Measurements from ENCODE around the gene TFCP2. TPM values are rescaled to one million over a fixed set of nuclear protein-coding genes. Genes with fewer than 3 reads are reported as not detected.

TFCP2 gene
- total RNA-seq, 1 experiment from 2014 or later = 25.7 TPM

GRCh38 chr12:51152953-51153352, 20.0 kb downstream of the TFCP2 start:
- Histone ChIP-seq H3F3A (ENCODE audit: insufficient read depth, low read depth) (no peaks in the 10 kb centered on the region), H3K4me3 (no peak overlapping the region), H4K20me1 (ENCODE audit: insufficient read depth) (peaks cover 3% of the 10 kb centered on the region; the same call in 1 of the 2 replicates), H3K27me3 (ENCODE audit: insufficient read depth, low read depth) (no peaks in the 10 kb centered on the region), H3K9me2 (ENCODE audit: insufficient read depth) (no peaks in the 10 kb centered on the region), H3K27ac (no peak overlapping the region), H2AFZ (no peak overlapping the region), H3K9me3 (ENCODE audit: insufficient read depth, low read depth) (no peaks in the 10 kb centered on the region), H3K36me3 (ENCODE audit: low read depth) (no peaks in the 10 kb centered on the region), H3K79me2 (ENCODE audit: low read depth) (0 out of 2 replicates have a peak, but pooled peaks cover 7% of the 10 kb centered on the region), H3K4me1 (replicated peaks; ENCODE audit: insufficient read depth) (no peaks in the 10 kb centered on the region), H3K4me2 (no peak overlapping the region)
- intact Hi-C loops (cut with micrococcal nuclease; ENCODE audit: unreplicated experiment) = no loop called here
- CTCF ChIA-PET = no interaction called here
- no peak for DNase-seq
- no TSS peak for BruUV-seq (replicated peaks)
- POLR2A ChIA-PET (ENCODE audit: unreplicated experiment) = no interaction called here
- no peak for TF ChIP-seq EZH2 (IDR thresholded peaks at IDR 0.05; ENCODE audit: low read depth)
- TF ChIP-seq CTCF (conservative IDR thresholded peaks at IDR 0.05) = no peak

GRCh38 chr12:51150777-51151176, 22.2 kb downstream of the TFCP2 start:
- Histone ChIP-seq H3K9me3 (ENCODE audit: insufficient read depth, low read depth) (no peaks in the 10 kb centered on the region), H4K20me1 (ENCODE audit: insufficient read depth) (peaks cover 3% of the 10 kb centered on the region), H3K27ac (no peak overlapping the region), H3K79me2 (ENCODE audit: low read depth) (0 out of 2 replicates have a peak, but pooled peaks cover 4% of the 10 kb centered on the region), H3F3A (ENCODE audit: insufficient read depth, low read depth) (no peaks in the 10 kb centered on the region), H3K36me3 (ENCODE audit: low read depth) (no peaks in the 10 kb centered on the region), H3K4me2 (no peak overlapping the region), H3K4me1 (replicated peaks; ENCODE audit: insufficient read depth) (no peaks in the 10 kb centered on the region), H2AFZ (no peak overlapping the region), H3K4me3 (no peak overlapping the region), H3K9me2 (ENCODE audit: insufficient read depth) (no peaks in the 10 kb centered on the region), H3K27me3 (ENCODE audit: insufficient read depth, low read depth) (no peaks in the 10 kb centered on the region)
- ChIA-PET POLR2A (ENCODE audit: unreplicated experiment) (no interaction called here), CTCF (no interaction called here)
- DNase-seq = no peak
- intact Hi-C loops (cut with micrococcal nuclease; ENCODE audit: unreplicated experiment) = no loop called here
- TF ChIP-seq EZH2 (IDR thresholded peaks at IDR 0.05; ENCODE audit: low read depth) (no peak), CTCF (conservative IDR thresholded peaks at IDR 0.05) (no peak)
- BruUV-seq (replicated peaks) = no TSS peak

- Histone ChIP-seq H3K4me1 (replicated peaks; ENCODE audit: insufficient read depth) (no peaks in the 10 kb centered on the region), H3K9me3 (ENCODE audit: insufficient read depth, low read depth) (no peaks in the 10 kb centered on the region), H3K9me2 (ENCODE audit: insufficient read depth) (no peaks in the 10 kb centered on the region), H3K27me3 (ENCODE audit: insufficient read depth, low read depth) (no peaks in the 10 kb centered on the region), H3K4me3 (no peak overlapping the region), H3K36me3 (ENCODE audit: low read depth) (no peaks in the 10 kb centered on the region), H3K79me2 (ENCODE audit: low read depth) (0 out of 2 replicates have a peak, but pooled peaks cover 4% of the 10 kb centered on the region), H2AFZ (no peak overlapping the region), H3F3A (ENCODE audit: insufficient read depth, low read depth) (no peaks in the 10 kb centered on the region), H3K4me2 (no peak overlapping the region), H4K20me1 (ENCODE audit: insufficient read depth) (peaks cover 3% of the 10 kb centered on the region), H3K27ac (no peak overlapping the region)
- intact Hi-C loops (cut with micrococcal nuclease; ENCODE audit: unreplicated experiment) = no loop called here
- ChIA-PET POLR2A (ENCODE audit: unreplicated experiment) (no interaction called here), CTCF (no interaction called here)
- no peak for DNase-seq
- TF ChIP-seq CTCF (conservative IDR thresholded peaks at IDR 0.05) = no peak
- no TSS peak for BruUV-seq (replicated peaks)
Measured at GRCh38 chr12:51147309-51147708, 25.6 kb downstream of the TFCP2 start.
